PC-3 (cell line): Measurements from ENCODE around the gene OR2L13.

Source experiments
- EZH2 ChIP-seq: fragments of 300-600 bp; sonication (generic); IDR thresholded peaks from one replicate; pipeline ENCODE4 v1.6.1; 2017; ENCODE audit warnings: antibody characterized with exemption, mild to moderate bottlenecking, low read length; ENCODE audit not compliant: unreplicated experiment
- EZH2phosphoT487 ChIP-seq: fragments of 300-600 bp; sonication (generic); IDR thresholded peaks from 2 replicates; pipeline ENCODE4 v1.6.1; 2018; ENCODE audit warnings: mild to moderate bottlenecking, antibody characterized with exemption, low read length, borderline replicate concordance
- TF ChIP-seq, protein P1 (sequence below): fragments of 300-600 bp; sonication (generic); conservative IDR thresholded peaks from 2 replicates; pipeline ENCODE4 v1.5.1; 2017; ENCODE audit warnings: antibody characterized with exemption, low read depth, mild to moderate bottlenecking, low read length

DNA sequence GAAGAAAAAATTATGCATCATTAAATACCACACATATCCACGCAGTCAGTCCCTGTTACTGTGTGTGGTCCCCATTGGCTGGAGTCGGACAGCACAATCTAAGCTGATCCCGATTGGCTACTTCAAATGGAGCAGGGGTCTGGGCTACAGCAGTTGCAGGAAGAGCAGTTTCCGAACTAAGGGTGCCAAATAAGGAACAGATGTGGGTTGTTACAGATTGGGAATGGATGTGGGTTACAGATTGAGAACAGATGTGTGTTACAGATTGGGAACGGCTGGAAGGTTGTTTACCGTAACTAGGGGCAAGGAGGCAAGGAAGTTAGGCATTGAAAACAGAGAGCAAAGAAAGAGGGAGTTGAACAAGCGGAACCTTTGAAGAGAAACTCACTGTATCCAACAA, 19.9 kb downstream of the OR2L13 start:
- no peak for TF ChIP-seq EZH2phosphoT487
- TF ChIP-seq, protein P1, sequence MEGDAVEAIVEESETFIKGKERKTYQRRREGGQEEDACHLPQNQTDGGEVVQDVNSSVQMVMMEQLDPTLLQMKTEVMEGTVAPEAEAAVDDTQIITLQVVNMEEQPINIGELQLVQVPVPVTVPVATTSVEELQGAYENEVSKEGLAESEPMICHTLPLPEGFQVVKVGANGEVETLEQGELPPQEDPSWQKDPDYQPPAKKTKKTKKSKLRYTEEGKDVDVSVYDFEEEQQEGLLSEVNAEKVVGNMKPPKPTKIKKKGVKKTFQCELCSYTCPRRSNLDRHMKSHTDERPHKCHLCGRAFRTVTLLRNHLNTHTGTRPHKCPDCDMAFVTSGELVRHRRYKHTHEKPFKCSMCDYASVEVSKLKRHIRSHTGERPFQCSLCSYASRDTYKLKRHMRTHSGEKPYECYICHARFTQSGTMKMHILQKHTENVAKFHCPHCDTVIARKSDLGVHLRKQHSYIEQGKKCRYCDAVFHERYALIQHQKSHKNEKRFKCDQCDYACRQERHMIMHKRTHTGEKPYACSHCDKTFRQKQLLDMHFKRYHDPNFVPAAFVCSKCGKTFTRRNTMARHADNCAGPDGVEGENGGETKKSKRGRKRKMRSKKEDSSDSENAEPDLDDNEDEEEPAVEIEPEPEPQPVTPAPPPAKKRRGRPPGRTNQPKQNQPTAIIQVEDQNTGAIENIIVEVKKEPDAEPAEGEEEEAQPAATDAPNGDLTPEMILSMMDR = no peak
- TF ChIP-seq EZH2 = no peak
